Measurements from ENCODE around the gene LRRC23.

DNA sequence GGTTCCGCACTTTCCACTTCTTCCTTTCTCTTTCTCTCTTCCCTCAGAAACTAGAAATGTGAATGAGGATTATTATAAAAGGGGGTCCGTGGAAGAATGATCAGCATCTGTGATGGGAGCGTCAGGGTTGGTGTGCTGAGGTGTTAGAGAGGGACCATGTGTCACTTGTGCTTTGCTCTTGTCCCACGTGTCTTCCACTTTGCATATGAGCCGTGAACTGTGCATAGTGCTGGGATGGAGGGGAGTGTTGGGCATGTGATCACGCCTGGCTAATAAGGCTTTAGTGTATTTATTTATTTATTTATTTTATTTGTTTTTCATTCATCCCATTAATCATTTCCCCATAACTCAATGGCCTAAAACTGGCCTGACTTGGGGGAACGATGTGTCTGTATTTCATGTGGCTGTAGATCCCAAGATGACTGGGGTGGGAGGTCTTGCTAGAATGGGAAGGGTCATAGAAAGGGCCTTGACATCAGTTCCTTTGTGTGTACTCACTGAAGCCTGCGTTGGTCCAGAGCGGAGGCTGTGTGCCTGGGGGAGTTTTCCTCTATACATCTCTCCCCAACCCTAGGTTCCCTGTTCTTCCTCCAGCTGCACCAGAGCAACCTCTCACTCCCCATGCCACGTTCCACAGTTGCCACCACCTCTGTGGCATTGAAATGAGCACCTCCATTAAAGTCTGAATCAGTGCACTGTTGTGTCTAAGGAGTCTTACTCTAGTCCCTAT, 18.5 kb downstream of the LRRC23 start:
- TF ChIP-seq CTCF (IDR thresholded peaks at IDR 0.05) (no peak), POLR2A (IDR thresholded peaks at IDR 0.05) (no peak), POLR2AphosphoS5 (IDR thresholded peaks at IDR 0.05) (no peak)

All from breast epithelium (tissue), 3 donors.